Thoracic aorta (tissue), 2 donors: ENCODE results near the gene EVA1A. TPM values are rescaled to one million over a fixed set of nuclear protein-coding genes. Genes with fewer than 3 reads are reported as not detected.

Experiments
- ATAC-seq: fragments of 150-250 bp; one replicate; pipeline ENCODE4 v1.8.0; 2017; ENCODE audit warnings: low read depth; ENCODE audit not compliant: insufficient number of reproducible peaks, low FRiP score
- DNase-seq: peaks from one replicate; pipeline ENCODE4 v3.0.0-alpha.2; 2020; ENCODE audit warnings: low spot score
- H3K27ac ChIP-seq, 2 donors: fragments of 200-600 bp; sonication (generic); 1 replicate in 1 of 2; 2 replicates in 1 of 2; pipeline ENCODE4 v1.5.1; 2016; ENCODE audit warnings: mild to moderate bottlenecking in 2 of 2, moderate library complexity in 2 of 2
- H3K27me3 ChIP-seq: fragments of 200-600 bp; sonication (generic); replicated peaks from 2 replicates; pipeline ENCODE4 v1.6.0; 2016; ENCODE audit warnings: mild to moderate bottlenecking; ENCODE audit not compliant: insufficient read depth
- H3K36me3 ChIP-seq: fragments of 200-600 bp; sonication (generic); one replicate; pipeline ENCODE4 v1.5.1; 2016
- H3K4me1 ChIP-seq, 2 donors: fragments of 200-600 bp; sonication (generic); 1 replicate in 1 of 2; 2 replicates in 1 of 2; pipeline versions ENCODE4 v1.5.1 to v1.6.0; 2016; ENCODE audit warnings: low read depth in 2 of 2, mild to moderate bottlenecking in 1 of 2; ENCODE audit not compliant: control insufficient read depth in 1 of 2
- H3K4me3 ChIP-seq: fragments of 200-600 bp; sonication (generic); 2 replicates; pipeline ENCODE4 v1.5.1; 2016; ENCODE audit warnings: mild to moderate bottlenecking
- H3K9me3 ChIP-seq: fragments of 200-600 bp; sonication (generic); 2 replicates; pipeline ENCODE4 v1.5.1; 2016
- total RNA-seq, 2 donors: library from RNA; depleted of rRNA; stranded (reverse); fragments of >200 nt; gene quantifications; one replicate each; pipeline versions ENCODE4 v1.1.0 to v1.2.3, GENCODE V29; 2016
- TF ChIP-seq, protein P1 (sequence below): fragments of 200-600 bp; sonication (generic); IDR thresholded peaks from one replicate; pipeline ENCODE4 v1.5.1; 2019; ENCODE audit warnings: antibody characterized with exemption

The EVA1A gene
- total RNA-seq, 2 donors from 2014 or later: 1.1 TPM; not detected in 1

DNA sequence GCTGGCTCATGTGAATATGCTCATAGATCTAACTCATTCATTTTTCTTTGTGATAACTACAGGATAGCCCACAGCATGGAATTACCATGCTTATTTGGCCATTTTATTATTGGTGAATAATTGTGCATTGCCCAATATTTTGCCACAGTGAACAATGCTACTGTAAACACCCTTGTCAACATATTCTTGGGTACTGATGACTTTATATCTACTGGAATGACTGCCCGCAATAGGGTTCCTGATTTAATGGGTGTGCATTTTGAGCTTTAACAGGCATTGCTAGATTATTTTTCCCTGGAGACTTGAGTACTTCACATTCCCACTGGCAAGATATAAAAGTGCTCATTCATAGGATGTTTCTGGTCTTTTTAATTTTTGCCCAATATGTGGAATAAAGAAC is 42.7 kb upstream of the EVA1A start:
- no peaks in the 10 kb centered on the region for H3K9me3 ChIP-seq
- DNase-seq (no peak), ATAC-seq (no peak)
- H3K36me3 ChIP-seq: no peaks in the 10 kb centered on the region
- TF ChIP-seq, protein P1, sequence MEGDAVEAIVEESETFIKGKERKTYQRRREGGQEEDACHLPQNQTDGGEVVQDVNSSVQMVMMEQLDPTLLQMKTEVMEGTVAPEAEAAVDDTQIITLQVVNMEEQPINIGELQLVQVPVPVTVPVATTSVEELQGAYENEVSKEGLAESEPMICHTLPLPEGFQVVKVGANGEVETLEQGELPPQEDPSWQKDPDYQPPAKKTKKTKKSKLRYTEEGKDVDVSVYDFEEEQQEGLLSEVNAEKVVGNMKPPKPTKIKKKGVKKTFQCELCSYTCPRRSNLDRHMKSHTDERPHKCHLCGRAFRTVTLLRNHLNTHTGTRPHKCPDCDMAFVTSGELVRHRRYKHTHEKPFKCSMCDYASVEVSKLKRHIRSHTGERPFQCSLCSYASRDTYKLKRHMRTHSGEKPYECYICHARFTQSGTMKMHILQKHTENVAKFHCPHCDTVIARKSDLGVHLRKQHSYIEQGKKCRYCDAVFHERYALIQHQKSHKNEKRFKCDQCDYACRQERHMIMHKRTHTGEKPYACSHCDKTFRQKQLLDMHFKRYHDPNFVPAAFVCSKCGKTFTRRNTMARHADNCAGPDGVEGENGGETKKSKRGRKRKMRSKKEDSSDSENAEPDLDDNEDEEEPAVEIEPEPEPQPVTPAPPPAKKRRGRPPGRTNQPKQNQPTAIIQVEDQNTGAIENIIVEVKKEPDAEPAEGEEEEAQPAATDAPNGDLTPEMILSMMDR: no peak
- H3K4me3 ChIP-seq: no peak overlapping the region
- no peaks in the 10 kb centered on the region for H3K27me3 ChIP-seq
- H3K27ac ChIP-seq: no peak overlapping the region
- H3K4me1 ChIP-seq: no peaks in the 10 kb centered on the region

DNA sequence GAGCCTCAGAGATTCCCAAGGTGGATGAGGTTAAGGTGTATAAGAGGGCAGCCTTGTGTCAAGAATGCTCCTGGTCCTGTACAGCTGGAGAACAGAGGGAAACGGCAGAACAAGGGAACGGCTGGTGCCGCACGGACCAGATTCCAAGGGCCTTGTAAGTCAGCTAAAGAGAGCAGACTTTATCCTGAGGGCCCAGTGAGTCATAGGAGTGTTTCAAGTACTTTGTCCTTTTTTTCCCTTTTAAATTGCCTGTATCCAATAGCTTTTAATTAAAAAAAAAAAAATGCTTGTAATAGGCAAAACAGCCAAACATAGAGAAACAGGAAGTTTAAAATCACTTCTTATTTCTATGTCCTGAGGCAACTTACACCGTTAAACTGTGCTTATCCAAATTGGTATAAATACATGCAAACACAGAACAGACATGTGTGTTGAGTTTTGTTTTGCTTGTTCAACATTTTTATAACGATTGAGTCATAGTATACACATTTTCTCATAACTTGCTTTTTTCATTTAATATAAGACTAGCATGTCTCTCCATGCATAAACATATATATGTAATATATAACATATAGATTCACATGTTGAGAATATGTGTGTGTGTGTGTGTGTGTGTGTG is 42.1 kb upstream of the EVA1A start:
- DNase-seq (no peak), ATAC-seq (no peak)

DNA sequence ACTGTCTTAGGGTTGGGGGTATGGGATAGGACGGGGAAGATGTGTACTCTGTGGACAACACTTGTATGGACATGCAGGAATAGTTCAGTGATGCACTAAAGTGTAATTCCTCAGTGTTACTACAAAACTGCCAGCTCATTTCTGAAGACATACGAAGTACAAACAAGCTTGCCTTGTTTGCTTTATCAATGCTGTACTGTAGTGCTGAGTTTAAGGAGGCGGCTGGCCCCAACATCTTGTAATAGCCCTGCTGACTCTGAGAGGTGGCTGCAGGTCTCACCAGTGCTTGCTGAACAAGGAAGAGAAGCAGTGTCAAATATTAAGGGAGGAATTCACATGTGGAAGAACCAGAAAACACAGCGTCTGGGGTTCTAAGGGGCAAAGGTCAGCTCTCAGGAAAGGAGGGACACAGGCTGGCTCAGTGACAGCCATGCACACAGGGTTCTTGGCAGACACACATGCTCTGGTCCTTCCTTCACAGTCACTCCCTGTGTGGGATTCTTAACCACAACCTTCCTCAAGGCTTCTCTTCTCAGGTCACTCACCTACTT is 39.8 kb upstream of the EVA1A start:
- Histone ChIP-seq H3K4me1 (no peaks in the 10 kb centered on the region), H3K4me3 (no peak overlapping the region), H3K9me3 (no peaks in the 10 kb centered on the region), H3K36me3 (no peaks in the 10 kb centered on the region), H3K27me3 (no peaks in the 10 kb centered on the region), H3K27ac (no peak overlapping the region)
- TF ChIP-seq, protein P1: no peak
- ATAC-seq (no peak), DNase-seq (no peak)

More for the DNA sequence above, 42.1 kb upstream of the EVA1A start:
- Histone ChIP-seq H3K27me3 (no peaks in the 10 kb centered on the region), H3K4me1 (no peaks in the 10 kb centered on the region), H3K36me3 (no peaks in the 10 kb centered on the region), H3K27ac (no peak overlapping the region), H3K4me3 (no peak overlapping the region), H3K9me3 (no peaks in the 10 kb centered on the region)
- TF ChIP-seq, protein P1: no peak

DNA sequence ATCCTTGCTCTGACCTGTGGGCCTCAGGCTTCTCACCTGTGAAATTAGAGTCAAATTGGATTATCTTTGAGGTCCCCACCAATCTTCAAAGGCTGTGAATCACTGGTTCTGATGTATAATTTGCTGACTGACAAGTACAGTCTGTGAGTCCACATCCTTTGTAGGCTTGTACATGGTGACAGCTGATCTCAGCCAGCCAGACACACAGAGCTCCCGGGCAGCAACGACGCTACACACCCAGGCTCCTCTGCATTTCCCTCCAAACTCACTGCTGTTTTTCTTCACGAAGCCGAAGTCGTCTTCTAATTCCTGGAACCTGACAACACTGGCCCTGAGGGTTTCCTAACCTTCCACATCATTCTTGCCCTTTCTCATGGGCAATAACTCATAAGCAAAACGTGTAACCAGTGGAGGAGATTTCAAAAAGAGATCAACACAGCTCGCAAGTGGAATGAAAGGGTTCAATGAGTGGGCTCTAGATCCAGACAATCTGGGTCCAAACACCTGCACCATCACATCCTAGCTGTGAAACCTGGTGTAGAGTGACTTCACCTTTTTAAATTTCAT is 37.9 kb upstream of the EVA1A start:
- Histone ChIP-seq H3K4me3 (no peak overlapping the region), H3K4me1 (no peaks in the 10 kb centered on the region), H3K36me3 (no peaks in the 10 kb centered on the region), H3K27ac (no peak overlapping the region), H3K27me3 (no peaks in the 10 kb centered on the region), H3K9me3 (no peaks in the 10 kb centered on the region)
- TF ChIP-seq, protein P1: no peak
- DNase-seq (no peak), ATAC-seq (no peak)

DNA sequence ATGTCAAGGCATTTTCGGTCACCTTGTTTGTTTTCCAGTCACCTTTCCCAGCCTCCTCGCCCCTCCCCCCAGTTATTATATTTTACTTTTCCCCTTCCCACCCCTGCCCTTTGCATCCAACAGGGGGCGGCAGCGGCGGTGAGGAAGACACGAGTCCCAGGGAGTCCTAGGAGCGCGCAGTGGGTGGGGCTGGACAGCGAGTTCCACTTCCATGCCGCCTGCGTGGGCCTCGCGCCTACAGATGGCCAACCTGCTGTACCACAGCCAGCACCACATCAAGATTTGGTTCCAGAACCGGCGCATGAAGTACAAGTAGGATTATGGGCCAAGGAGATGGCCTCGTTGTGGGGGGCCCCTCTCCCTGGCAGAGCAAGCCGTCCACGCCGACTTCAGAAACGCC is 37.2 kb upstream of the EVA1A start:
- H3K9me3 ChIP-seq: no peaks in the 10 kb centered on the region
- TF ChIP-seq, protein P1: no peak
- ATAC-seq: no peak
- no peaks in the 10 kb centered on the region for H3K36me3 ChIP-seq
- H3K4me3 ChIP-seq: no peak overlapping the region
- H3K27ac ChIP-seq: no peak overlapping the region
- H3K4me1 ChIP-seq: no peaks in the 10 kb centered on the region
- no peaks in the 10 kb centered on the region for H3K27me3 ChIP-seq
- no peak for DNase-seq
